Measurements from ENCODE around the gene FAM118B.
A peak's percentile ranks its signal among the peaks of the same experiment; 100 is the strongest.
"Not testable (repeated sequence)": the region's sequence is repeated elsewhere in the genome, so short reads cannot be mapped to it uniquely, and the experiment has no call there.

FAM118B gene

GRCh38 chr11:126219547-126219946, 8.0 kb downstream of the FAM118B start:
- DNase-seq, result no peak

- DNase-seq, result no peak
These were observed 13.2 kb downstream of the FAM118B start for GRCh38 chr11:126224647-126225294.

- DNase-seq, result no peak
These were observed 13.7 kb downstream of the FAM118B start for GRCh38 chr11:126225295-126225665.

GRCh38 chr11:126226334-126227084, 14.9 kb downstream of the FAM118B start:
- DNase-seq, result no peak

- DNase-seq, result no peak
These were observed 18.4 kb downstream of the FAM118B start for GRCh38 chr11:126229858-126230540.

- DNase-seq, result no peak
These were observed 20.3 kb downstream of the FAM118B start for GRCh38 chr11:126231725-126232459.

- DNase-seq, result no peak
These were observed 21.1 kb downstream of the FAM118B start for GRCh38 chr11:126232683-126233082.

- no peak for DNase-seq
These were observed 21.8 kb downstream of the FAM118B start for GRCh38 chr11:126233391-126233790.

- DNase-seq, result no peak
These were observed 35.1 kb downstream of the FAM118B start for GRCh38 chr11:126246636-126247035.

- no peak for DNase-seq
These were observed 41.7 kb downstream of the FAM118B start for GRCh38 chr11:126253265-126253664.

- DNase-seq, result no peak
These were observed 43.2 kb downstream of the FAM118B start for GRCh38 chr11:126254819-126255218.

GRCh38 chr11:126255507-126255906, 43.9 kb downstream of the FAM118B start:
- not testable (repeated sequence) for DNase-seq

- DNase-seq, result no peak
These were observed 44.6 kb downstream of the FAM118B start for GRCh38 chr11:126256216-126256615.

- no peak for DNase-seq
These were observed 45.6 kb downstream of the FAM118B start for GRCh38 chr11:126257144-126257543.

GRCh38 chr11:126257764-126258163, 46.2 kb downstream of the FAM118B start:
- no peak for DNase-seq

GRCh38 chr11:126262216-126262615, 50.6 kb downstream of the FAM118B start:
- DNase-seq, result no peak

- DNase-seq, result no peak
These were observed 51.9 kb downstream of the FAM118B start for GRCh38 chr11:126263489-126263888.

- no peak for DNase-seq
These were observed 54.2 kb downstream of the FAM118B start for GRCh38 chr11:126265811-126266210.

GRCh38 chr11:126267650-126268049, 56.1 kb downstream of the FAM118B start:
- no peak for DNase-seq

GRCh38 chr11:126268361-126268707, 56.8 kb downstream of the FAM118B start:
- DNase-seq, result no peak

GRCh38 chr11:126268708-126269579, 57.4 kb downstream of the FAM118B start, which contains the start of the genes FOXRED1 and SRPRA:
FOXRED1 (plus strand) TSS chr11:126269154; CDS start chr11:126269207, 53 bp downstream.
SRPRA (minus strand) TSS chr11:126268895; CDS start chr11:126268804, 91 bp downstream.
- DNase-seq, result peak; percentile 100

- DNase-seq, result no peak
These were observed 65.7 kb downstream of the FAM118B start for GRCh38 chr11:126277322-126277721.

All from CD4-positive, alpha-beta T cell treated with Interleukin-12 subunit alpha and Interleukin-12 subunit beta, for 1 hour (primary cell).